CD4-positive, alpha-beta T cell (primary cell): ENCODE measurements around the gene TGDS. TPM values are rescaled to one million over a fixed set of nuclear protein-coding genes. Genes with fewer than 3 reads are reported as not detected.

Experiments
- ATAC-seq: fragments of 200-7000 bp; cut with Tn5 transposase; one replicate; pipeline ENCODE4 v1.10.0; 2022; ENCODE audit warnings: mild to moderate bottlenecking; ENCODE audit not compliant: poor library complexity
- CTCF ChIA-PET: fragments of 350-600 bp; sonication (Branson Sonifier 250); formaldehyde crosslinking; loops from one replicate; lab custom pipeline; 2021; ENCODE audit warnings: antibody characterized with exemption, inconsistent platforms; lab: Charles Lee
- POLR2A ChIA-PET: fragments of 350-600 bp; sonication (Branson Sonifier 250); formaldehyde crosslinking; loops from one replicate; lab custom pipeline; 2021; ENCODE audit warnings: antibody characterized with exemption, inconsistent platforms; lab: Charles Lee
- DNase-seq, 14 experiments: peaks; one replicate each; pipeline ENCODE4 v3.0.0-alpha.2; 2013 to 2020; ENCODE audit warnings: mixed read lengths in 2 of 14
- H3K27ac ChIP-seq, 2 donors: one replicate each; pipeline versions ENCODE4 v1.5.1 to v1.7.0; 2013; ENCODE audit warnings: low read length in 2 of 2, low read depth in 1 of 2, mild to moderate bottlenecking in 1 of 2
- H3K27me3 ChIP-seq, 2 experiments: 1 replicate in 1 of 2; 2 replicates in 1 of 2; pipeline versions ENCODE4 v1.6.1 to v1.7.0; 2013; ENCODE audit warnings: low read length in 2 of 2, control low read depth in 1 of 2, mild to moderate bottlenecking in 1 of 2, moderate library complexity in 1 of 2; ENCODE audit not compliant: insufficient read depth in 2 of 2, control insufficient read depth in 1 of 2
- H3K36me3 ChIP-seq: one replicate; pipeline ENCODE4 v1.6.1; 2013; ENCODE audit warnings: low read length, control low read depth; ENCODE audit not compliant: insufficient read depth
- H3K4me1 ChIP-seq: one replicate; pipeline ENCODE4 v1.6.1; 2013; ENCODE audit warnings: low read length, control low read depth; ENCODE audit not compliant: insufficient read depth
- H3K4me3 ChIP-seq: one replicate; pipeline ENCODE4 v1.5.1; 2013; ENCODE audit warnings: mild to moderate bottlenecking, low read length, moderate library complexity
- H3K9me3 ChIP-seq, 2 experiments: 1 replicate in 1 of 2; 2 replicates in 1 of 2; pipeline versions ENCODE4 v1.6.1 to v1.7.0; 2013; ENCODE audit warnings: low read length in 2 of 2, mild to moderate bottlenecking in 2 of 2, control low read depth in 1 of 2, moderate library complexity in 1 of 2; ENCODE audit not compliant: control insufficient read depth in 1 of 2, insufficient read depth in 1 of 2
- H3K27ac Mint-ChIP-seq: one replicate; pipeline ENCODE4 v1.8.0; 2020; ENCODE audit warnings: mixed read lengths
- H3K27me3 Mint-ChIP-seq: one replicate; pipeline ENCODE4 v1.8.0; 2021; ENCODE audit warnings: mixed read lengths
- H3K36me3 Mint-ChIP-seq: one replicate; pipeline ENCODE4 v1.8.0; 2021; ENCODE audit warnings: low read depth, mixed read lengths
- H3K4me1 Mint-ChIP-seq: one replicate; pipeline ENCODE4 v1.8.0; 2021; ENCODE audit warnings: low read depth, mixed read lengths
- H3K4me3 Mint-ChIP-seq: one replicate; pipeline ENCODE4 v1.8.0; 2020; ENCODE audit warnings: mild to moderate bottlenecking, mixed read lengths
- H3K9me3 Mint-ChIP-seq: one replicate; pipeline ENCODE4 v1.8.0; 2020; ENCODE audit warnings: mixed read lengths
- CTCF ChIP-seq: fragments of 200-600 bp; IDR thresholded peaks from one replicate; pipeline ENCODE4 v1.8.0; 2022; ENCODE audit warnings: antibody characterized with exemption, mild to moderate bottlenecking
- intact Hi-C, 2 experiments: fragments of 100-400 bp; cut with DNase I in 1 of 2; cut with micrococcal nuclease in 1 of 2; formaldehyde crosslinking; loops; one replicate each; pipeline versions ENCODE4 v1.15.1 to v1.9.0; 2023 to 2025; cut with DNase I, micrococcal nuclease
- total RNA-seq, 174 experiments: library from RNA in 2 of 174; stranded (reverse) in 2 of 174; gene quantifications; one replicate each; pipeline ENCODE4 v1.2.3 and lab custom pipeline; 2021 to 2026

The TGDS gene
- total RNA-seq, 2 experiments from 2014 or later: 4.1 to 4.6 TPM

GRCh38 chr13:94579063-94579462 is 16.9 kb downstream of the TGDS start:
- Mint-ChIP-seq H3K4me1 (no peaks in the 10 kb centered on the region), H3K36me3 (peaks cover 87% of the 10 kb centered on the region), H3K27ac (no peak overlapping the region), H3K4me3 (no peak overlapping the region), H3K27me3 (no peaks in the 10 kb centered on the region), H3K9me3 (no peaks in the 10 kb centered on the region)
- CTCF ChIA-PET: interaction anchor here (1.6 kb wide), 1 partner anchor 24 kb away, joined by 4 read pairs; no protein-coding TSS in a partner anchor
- H3K9me3 ChIP-seq: no peaks in the 10 kb centered on the region
- intact Hi-C loops: no loop called here
- no peak for TF ChIP-seq CTCF
- POLR2A ChIA-PET: no interaction called here
- no peaks in the 10 kb centered on the region for H3K4me1 ChIP-seq
- no peak overlapping the region for H3K4me3 ChIP-seq
- no peaks in the 10 kb centered on the region for H3K27me3 ChIP-seq
- H3K27ac ChIP-seq: no peak overlapping the region
- H3K36me3 ChIP-seq: peaks cover 91% of the 10 kb centered on the region
- DNase-seq (no peak), ATAC-seq (no peak)

- peaks cover 53% of the 10 kb centered on the region for H3K36me3 Mint-ChIP-seq
- CTCF ChIA-PET: no interaction called here
- no peaks in the 10 kb centered on the region for H3K4me1 Mint-ChIP-seq
These were observed 26.3 kb downstream of the TGDS start for GRCh38 chr13:94569615-94570014.

GRCh38 chr13:94568443-94568842 is 27.5 kb downstream of the TGDS start:
- H3K27me3 Mint-ChIP-seq: no peaks in the 10 kb centered on the region
- Histone ChIP-seq H3K4me3 (no peak overlapping the region), H3K27ac (no peak overlapping the region), H3K9me3 (no peaks in the 10 kb centered on the region), H3K27me3 (no peaks in the 10 kb centered on the region), H3K36me3 (peaks cover 35% of the 10 kb centered on the region), H3K4me1 (no peaks in the 10 kb centered on the region)
- DNase-seq (no peak), ATAC-seq (no peak)
- H3K9me3 Mint-ChIP-seq: no peaks in the 10 kb centered on the region
- intact Hi-C loops: no loop called here
- TF ChIP-seq CTCF: no peak
- CTCF ChIA-PET: no interaction called here
- H3K4me3 Mint-ChIP-seq: no peak overlapping the region
- H3K4me1 Mint-ChIP-seq: no peaks in the 10 kb centered on the region
- H3K27ac Mint-ChIP-seq: no peak overlapping the region
- H3K36me3 Mint-ChIP-seq: peaks cover 44% of the 10 kb centered on the region
- POLR2A ChIA-PET: no interaction called here

More at GRCh38 chr13:94569615-94570014, 26.3 kb downstream of the TGDS start:
- Histone ChIP-seq H3K4me3 (no peak overlapping the region), H3K36me3 (peaks cover 46% of the 10 kb centered on the region), H3K27me3 (no peaks in the 10 kb centered on the region), H3K4me1 (no peaks in the 10 kb centered on the region), H3K27ac (no peak overlapping the region), H3K9me3 (no peaks in the 10 kb centered on the region)
- POLR2A ChIA-PET: interaction anchor here (1.2 kb wide), 1 partner anchor 20 kb away, joined by 5 read pairs; no protein-coding TSS in a partner anchor
- Mint-ChIP-seq H3K27ac (no peak overlapping the region), H3K9me3 (no peaks in the 10 kb centered on the region), H3K27me3 (no peaks in the 10 kb centered on the region), H3K4me3 (no peak overlapping the region)
- ATAC-seq: no peak
- DNase-seq: no peak
- TF ChIP-seq CTCF: no peak
- intact Hi-C loops: no loop called here
